ENCODE results near the gene NABP1.

NABP1 gene

GRCh38 chr2:191641609-191642008 is 36.3 kb upstream of the NABP1 start:
- H3K27ac ChIP-seq = no peak overlapping the region
- no peak for TF ChIP-seq ZFX (IDR thresholded peaks at IDR 0.05)
- TF ChIP-seq CTCF (conservative IDR thresholded peaks at IDR 0.05) = no peak

- H3K27ac ChIP-seq = no peak overlapping the region
- TF ChIP-seq ZFX (IDR thresholded peaks at IDR 0.05) = no peak
- TF ChIP-seq CTCF (conservative IDR thresholded peaks at IDR 0.05) = no peak
These were observed 35.4 kb upstream of the NABP1 start for GRCh38 chr2:191642541-191642940.

- peak overlapping the region; percentile 71; the same call in 1 of the 2 replicates for H3K27ac ChIP-seq
- TF ChIP-seq CTCF (conservative IDR thresholded peaks at IDR 0.05) (no peak), ZFX (IDR thresholded peaks at IDR 0.05) (no peak)
These were observed 34.5 kb upstream of the NABP1 start for GRCh38 chr2:191643429-191643828.

GRCh38 chr2:191644613-191645012 is 33.3 kb upstream of the NABP1 start:
- peak overlapping the region; percentile 71 for H3K27ac ChIP-seq

GRCh38 chr2:191645032-191645431 is 32.9 kb upstream of the NABP1 start:
- H3K27ac ChIP-seq = no peak overlapping the region
- TF ChIP-seq ZFX (IDR thresholded peaks at IDR 0.05) = no peak
- TF ChIP-seq CTCF (conservative IDR thresholded peaks at IDR 0.05) = no peak

GRCh38 chr2:191645434-191646162 is 32.3 kb upstream of the NABP1 start:
- TF ChIP-seq ZFX (IDR thresholded peaks at IDR 0.05) (no peak), CTCF (conservative IDR thresholded peaks at IDR 0.05) (no peak)
- peak overlapping the region; percentile 73 for H3K27ac ChIP-seq

- H3K27ac ChIP-seq = peak overlapping the region; percentile 73
- no peak for TF ChIP-seq ZFX (IDR thresholded peaks at IDR 0.05)
- no peak for TF ChIP-seq CTCF (conservative IDR thresholded peaks at IDR 0.05)
These were observed 31.6 kb upstream of the NABP1 start for GRCh38 chr2:191646163-191646902.

All from C4-2B (cell line).